MV-4-11 (cell line): ENCODE results near the gene ANO8.
"Not testable (repeated sequence)": the region's sequence is repeated elsewhere in the genome, so short reads cannot be mapped to it uniquely, and the experiment has no call there.

ENCODE experiments used
- DNase-seq: peaks from one replicate; lab custom pipeline; 2025; lab: John Stamatoyannopoulos, UW

ANO8 gene

DNA sequence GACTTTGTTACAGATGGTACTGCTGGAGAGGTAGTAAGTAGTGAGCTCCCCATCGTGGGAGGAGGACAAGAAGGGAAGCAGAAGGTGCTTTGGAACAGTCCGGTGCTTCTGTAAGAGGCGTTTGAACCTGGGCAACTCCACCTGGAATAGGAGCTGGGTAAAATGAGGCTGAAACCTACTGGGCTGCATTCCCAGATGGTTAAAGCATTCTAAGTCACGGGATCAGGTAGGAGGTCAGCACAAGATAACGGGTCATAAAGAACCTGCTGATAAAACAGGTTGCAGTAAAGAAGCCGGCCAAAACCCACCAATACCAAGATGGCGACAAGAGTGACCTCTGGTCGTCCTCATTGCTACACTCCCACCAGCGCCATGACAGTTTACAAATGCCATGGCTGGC lies 47.9 kb downstream of the ANO8 start:
- no peak for DNase-seq

DNA sequence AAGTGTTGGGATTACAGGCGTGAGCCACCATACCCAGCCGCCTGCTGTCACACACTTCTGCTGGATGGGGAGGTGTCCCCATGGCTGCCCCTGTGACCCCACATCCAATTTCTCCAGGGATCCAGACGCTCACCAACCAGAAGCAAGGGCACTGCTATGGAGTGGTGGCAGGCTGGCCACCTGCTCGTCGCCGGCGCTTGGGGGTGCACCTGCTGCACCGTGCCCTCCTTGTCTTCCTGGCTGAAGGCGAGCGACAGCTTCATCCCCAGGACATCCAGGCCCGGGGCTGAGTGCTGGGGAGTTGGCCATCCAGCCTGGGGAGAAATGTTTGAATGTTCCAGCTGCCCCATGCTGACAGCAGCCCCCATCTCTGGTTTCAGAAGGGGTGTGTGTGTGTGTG lies 48.4 kb downstream of the ANO8 start:
- DNase-seq, result no peak

DNA sequence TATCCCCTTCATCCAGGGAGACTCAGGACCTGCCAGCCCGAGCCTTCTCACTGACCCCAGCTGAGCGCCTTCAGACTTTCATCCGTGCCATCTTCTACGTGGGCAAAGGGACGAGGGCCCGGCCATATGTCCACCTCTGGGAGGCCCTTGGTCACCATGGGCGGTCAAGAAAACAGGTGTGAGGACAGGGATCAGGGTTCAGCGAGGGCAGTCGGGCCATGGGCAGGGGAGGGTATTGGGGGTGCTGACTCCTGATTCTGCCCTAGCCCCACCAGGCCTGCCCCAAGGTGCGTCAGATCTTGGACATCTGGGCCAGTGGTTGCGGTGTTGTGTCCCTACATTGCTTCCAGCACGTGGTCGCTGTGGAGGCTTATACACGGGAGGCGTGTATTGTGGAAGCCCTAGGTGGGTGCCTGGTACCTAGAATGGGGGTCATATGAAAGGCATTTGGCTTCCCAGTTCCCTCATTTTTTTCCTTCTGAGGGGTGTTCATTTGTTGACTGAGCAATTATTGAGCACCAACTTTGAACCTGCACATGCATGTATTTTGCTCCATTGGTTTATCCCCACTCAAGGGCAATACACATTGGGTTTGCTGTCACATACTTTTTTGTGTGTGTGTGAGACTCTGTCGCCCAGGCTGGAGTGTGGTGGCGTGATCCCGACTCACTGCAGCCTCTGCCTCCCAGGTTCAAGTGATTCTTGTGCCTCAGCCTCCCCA lies 49.1 kb downstream of the ANO8 start:
- DNase-seq, result no peak

DNA sequence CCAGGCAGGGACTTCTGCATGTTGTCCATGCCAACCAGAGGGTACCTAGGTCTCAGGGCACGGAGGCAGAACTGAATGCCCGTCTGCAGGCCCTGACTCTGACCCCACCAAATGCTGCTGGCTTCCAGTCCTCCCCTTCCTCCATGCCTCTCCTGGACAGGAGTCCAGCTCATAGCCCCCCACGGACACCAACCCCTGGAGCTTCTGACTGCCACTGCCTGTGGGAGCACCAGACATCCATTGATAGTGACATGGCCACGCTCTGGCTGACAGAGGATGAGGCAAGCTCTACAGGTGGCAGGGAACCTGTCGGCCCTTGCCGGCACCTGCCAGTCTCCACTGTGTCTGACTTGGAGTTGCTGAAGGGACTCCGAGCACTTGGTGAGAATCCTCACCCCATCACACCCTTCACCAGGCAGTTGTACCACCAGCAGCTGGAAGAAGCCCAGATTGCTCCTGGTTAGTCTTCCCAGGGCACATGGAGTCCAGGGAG lies 51.1 kb downstream of the ANO8 start:
- DNase-seq, result no peak

DNA sequence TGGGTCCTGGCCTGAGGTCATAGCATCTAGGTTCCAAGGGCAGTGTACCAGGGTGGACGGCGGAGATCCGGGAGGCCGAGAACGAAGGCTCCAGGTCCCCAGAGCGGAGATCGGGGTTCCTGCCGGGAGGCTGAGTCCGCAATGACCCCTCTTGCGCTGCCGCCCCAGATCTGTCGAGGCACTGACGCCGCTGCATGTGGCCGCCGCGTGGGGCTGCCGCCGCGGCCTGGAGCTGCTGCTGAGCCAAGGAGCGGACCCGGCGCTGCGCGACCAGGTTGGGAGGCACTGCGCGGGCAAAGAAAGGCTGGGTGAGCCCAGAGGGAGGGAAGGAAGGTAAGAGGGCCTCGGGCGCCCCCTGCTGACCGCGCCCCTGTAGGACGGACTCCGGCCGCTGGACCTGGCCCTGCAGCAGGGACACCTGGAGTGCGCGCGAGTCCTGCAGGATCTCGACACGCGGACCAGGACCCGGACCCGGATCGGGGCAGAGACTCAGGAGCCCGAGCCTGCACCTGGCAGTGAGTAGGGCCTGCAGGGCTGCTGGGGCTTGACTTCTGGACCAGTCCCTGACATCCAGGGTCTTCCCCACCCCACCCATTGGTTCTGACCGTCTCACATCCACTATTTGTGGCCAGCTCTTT lies 52.0 kb downstream of the ANO8 start:
- peak; percentile 83 for DNase-seq

DNA sequence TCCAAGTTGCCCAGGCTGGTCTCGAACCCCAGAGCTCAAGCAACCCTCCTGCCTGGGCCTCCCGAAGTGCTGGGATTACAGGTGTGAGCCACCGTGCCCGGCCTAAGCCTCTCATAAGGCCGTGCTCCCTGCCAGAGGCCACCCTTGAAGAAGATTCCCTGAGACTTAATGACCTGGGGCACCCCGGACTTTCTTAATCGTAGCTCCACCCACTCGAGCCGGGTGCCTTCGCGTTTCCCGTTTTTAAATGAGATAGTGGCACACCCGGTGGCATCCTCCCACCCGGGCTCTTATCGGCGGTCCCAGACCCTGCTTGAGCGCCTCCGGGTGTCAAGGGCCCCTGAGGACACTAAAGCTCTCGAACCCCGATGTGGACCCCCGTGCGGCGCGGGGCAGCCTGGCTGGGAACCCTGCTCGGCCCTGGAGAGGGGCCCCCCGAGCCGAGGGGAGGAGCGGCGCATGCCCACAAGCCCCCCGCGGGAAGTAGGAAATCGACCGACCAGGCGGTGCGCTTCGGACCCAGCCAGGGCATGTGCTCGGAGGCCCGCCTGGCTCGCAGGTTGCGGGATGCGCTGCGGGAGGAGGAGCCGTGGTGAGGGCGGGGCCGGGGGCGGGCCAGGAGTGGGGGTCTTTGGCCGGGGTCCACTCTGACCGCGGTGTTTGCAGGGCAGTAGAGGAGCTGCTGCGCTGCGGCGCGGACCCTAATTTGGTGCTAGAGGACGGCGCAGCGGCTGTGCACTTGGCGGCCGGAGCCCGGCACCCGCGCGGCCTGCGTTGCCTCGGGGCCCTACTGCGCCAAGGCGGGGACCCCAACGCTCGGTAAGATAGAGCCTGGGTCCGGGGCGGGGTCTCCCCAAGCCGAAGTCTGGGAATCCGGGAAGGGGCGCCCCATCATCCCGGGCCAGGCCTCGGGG lies 53.0 kb downstream of the ANO8 start, which contains the start of gene ANKLE1:
Gene ANKLE1 (plus strand): TSS at position 511 of the 914 bp plus-strand sequence. CDS start 20 bp downstream, at position 531.
- DNase-seq, result peak; percentile 90

DNA sequence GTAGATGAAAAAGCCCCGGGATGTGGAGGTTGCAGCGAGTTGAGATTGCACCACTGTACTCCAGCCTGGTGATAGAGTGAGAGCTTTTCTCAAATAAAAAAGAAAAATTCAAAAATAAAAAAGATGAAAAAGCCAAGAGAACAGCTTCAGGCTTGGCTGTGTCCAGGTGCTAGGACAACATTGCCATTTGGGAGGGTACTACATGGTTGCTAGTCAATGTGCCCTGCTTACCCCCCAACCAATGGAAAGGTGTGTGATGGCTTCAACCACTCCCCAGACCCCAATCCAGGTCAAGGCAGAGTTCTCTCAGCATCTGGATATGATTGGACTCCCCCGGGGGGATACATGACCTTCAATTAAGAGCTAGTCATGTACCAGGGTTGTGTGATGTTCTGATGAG lies 55.2 kb downstream of the ANO8 start:
- DNase-seq, result no peak

DNA sequence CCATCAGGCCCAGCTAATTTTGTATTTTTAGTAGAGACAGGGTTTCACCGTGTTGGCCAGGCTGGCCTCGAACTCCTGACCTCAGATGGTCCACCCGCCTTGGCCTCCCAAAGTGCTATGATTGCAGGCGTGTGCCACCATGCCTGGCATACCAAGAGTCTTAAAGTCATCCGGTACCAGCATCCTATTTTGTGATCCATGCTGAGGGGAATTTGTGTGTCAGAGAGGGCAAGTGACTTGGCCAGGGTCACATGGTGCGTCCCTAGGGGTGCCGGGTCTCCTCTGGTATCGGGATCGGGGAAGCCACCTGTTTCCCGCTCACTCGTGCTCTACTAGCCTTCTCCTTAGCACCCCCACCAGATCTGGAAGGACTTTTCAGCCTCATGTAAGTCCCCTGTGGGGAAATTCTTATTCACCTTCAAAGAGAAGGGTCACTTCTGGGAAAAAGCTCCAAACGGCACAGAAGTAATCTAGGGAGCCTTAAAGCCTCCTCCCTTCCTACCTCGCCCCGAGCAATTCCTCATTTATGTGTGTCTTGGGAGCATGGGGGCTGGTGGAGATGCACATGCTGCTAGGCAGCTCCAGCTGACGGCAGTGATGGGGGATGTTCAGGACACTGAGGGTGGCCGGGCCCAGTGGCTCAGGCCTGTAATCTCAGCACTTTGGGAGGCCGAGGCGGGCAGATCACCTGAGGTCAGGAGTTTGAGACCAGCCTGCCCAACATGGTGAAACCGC lies 59.0 kb downstream of the ANO8 start:
- no peak for DNase-seq

DNA sequence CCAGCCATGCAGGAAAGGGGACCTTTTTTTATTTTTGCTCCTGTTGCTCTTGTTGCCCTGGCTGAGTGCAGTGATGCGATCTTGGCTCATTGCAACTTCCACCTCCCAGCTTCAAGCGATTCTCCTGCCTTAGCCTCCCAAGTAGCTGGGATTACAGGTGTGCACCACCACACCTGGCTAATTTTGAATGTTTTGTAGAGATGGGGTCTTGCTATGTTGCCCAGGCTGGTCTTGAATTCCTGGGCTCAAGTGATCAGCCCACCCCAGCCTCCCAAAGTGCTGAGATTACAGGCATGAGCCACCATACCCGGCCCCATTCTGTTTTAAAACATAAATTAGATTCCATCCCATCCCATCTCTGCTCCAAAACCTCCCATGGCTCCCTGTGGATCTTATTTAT lies 59.8 kb downstream of the ANO8 start:
- DNase-seq, result not testable (repeated sequence)
